SK-MEL-5 (cell line): ENCODE data around the gene ILF2. TPM values are rescaled to one million over a fixed set of nuclear protein-coding genes. Genes with fewer than 3 reads are reported as not detected.
A peak's percentile ranks its signal among the peaks of the same experiment; 100 is the strongest.

Source experiments
- DNase-seq: peaks from one replicate; pipeline ENCODE4 v3.0.0-alpha.2; 2016; ENCODE audit warnings: low read depth, low spot score
- in situ Hi-C: cut with HindIII; loops from 2 replicates; pipeline ENCODE4 v1.10.0; 2016; ENCODE audit warnings: low sequenced_read_pairs, high pct_unique_total_duplicates, low pct_unique_long_range_greater_than_20kb
- total RNA-seq: library from RNA; depleted of rRNA; stranded (reverse); fragments of >200 nt; shearing (Covaris generic); gene quantifications from 2 replicates; pipeline ENCODE4 v1.2.3, GENCODE V29; 2014

Gene ILF2
- total RNA-seq, 1 experiment from 2014 or later, result 415 TPM

DNA sequence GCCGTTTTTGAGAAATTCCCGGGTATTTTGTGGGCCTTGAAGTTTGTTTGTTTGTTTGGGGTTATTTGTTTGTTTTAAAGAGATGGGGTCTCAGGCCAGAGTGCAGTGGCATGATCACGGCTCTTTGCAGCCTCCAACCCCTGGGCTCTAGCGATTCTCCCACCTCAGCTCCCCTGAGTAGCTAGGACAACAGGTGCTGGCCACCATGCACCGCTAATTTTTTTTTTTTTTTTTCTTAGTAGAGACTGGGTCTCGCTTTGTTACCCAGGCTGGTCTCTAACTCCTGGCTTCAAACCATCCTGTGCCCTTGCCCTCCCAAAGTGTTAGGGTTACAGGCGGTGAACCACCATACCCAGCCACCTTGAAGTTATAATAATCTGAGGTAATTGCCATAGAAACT, 34.9 kb downstream of the ILF2 start:
- DNase-seq, result no peak
- in situ Hi-C loops, result no loop called here

DNA sequence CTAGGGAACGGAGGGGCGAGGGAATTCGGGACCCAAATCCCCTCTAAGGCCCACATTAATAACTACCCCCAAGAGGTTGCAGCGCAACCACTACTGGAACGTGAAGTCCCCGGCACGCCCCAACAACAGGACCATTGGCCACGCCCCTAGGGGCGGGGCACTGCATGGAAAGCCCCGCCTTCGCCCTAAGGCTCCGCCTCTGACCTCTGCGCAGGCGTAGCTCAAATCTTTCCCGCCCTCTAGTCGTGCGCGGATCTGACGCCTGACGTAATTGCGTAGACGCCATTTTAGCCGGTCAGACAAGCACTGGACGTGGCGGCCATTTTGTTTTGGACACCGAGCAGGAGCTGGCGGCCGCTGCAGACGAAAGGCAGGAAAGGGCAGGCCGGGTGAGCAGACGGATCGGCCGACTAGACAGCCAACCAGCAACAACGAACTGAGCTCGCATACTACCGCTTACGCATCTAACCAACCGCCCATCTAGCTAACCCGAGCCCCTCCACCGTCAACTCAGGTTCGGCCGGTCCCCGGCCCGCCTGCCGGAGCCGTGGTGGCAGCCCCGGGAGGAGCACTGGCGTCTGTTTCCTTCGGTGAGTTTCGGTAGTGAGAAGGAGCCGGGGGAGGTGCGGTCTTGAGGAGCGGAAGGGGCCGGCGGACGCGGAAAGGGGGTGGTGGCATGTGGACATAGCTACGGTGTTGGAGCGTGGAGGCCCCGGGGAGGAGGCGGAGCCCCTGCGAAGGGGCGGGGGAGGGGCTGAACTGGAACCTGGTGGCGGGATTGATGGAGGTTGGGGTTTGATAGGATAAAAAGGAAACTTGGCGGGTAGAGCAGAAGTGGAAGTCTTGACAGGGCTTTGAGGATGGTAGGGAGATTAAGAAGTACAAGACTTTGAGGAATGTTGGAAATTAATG, 36.8 kb downstream of the ILF2 start, which contains the start of gene CHTOP:
CHTOP (plus strand) TSS at position 313 of the 912 bp plus-strand sequence. CDS start 2,523 bp downstream, outside the sequence.
- in situ Hi-C loops, result no loop called here
- peak; percentile 100 for DNase-seq

DNA sequence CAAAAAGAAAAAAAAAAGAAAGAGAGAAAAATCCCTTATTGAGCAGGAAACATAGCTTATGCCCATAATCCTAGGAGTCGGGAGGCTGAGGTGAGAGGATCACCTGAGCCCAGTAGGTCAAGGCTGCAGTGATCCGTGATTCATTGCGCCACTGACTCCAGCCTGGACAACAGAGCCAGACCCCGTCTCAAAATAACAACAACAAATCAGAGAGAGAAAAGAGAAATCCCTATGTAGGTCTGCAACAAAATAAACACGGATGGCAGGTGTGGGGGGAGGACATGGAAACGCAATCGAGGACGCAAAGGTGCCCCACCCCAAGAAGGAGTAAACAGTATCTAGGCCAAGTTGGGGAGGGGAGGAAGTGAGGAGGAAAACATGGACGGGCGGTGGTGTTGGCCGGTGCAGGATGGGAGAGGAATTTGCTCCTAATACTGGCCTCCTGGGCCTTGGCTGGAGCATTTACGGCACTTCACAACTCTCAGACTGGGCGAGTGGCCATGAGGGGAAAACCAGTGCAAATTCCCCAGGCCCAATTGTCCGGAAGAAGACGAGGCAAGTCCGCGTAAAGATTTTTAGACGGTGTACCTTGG, 37.5 kb downstream of the ILF2 start:
- no peak for DNase-seq
- in situ Hi-C loops, result no loop called here

DNA sequence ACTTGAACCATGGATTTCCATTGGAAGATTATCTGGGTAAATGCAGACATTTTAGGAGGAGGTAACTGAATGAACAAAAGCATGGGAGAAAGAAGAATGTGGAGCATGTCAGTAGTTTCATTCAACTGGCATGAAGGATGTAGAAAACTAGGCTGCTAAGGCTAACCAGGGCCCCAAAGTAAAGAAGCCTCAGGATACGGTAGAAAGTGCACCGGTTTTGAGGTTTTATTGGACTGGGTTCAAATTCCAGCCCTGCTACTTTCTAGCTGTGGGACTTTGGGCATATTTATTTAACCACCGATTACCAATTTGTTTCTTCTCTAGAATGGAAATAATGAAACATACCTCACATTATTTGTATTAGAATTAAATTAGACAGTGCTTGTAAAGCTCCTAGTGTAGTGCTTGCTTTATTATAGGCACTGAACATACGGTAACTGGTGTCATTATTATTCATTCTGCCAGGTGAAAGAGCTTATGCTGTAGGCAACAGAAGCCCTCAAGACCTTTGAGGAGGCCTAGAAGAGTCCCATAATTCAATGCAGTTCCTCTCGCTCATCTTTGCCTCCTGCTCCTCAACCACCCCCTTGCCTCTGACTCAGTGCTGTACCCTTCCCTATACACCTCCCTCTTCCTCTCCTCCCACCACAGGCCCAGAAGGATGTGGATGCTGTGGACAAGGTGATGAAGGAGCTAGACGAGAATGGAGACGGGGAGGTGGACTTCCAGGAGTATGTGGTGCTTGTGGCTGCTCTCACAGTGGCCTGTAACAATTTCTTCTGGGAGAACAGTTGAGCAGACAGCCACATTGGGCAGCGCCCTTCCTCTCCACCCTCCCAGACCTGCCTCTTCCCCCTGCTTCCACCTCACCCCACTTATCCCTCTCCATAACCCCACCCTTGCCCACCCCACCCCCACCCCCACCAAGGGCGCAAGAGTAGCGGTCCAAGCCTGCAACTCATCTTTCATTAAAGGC, 39.5 kb downstream of the ILF2 start:
- in situ Hi-C loops, result no loop called here
- DNase-seq, result no peak

DNA sequence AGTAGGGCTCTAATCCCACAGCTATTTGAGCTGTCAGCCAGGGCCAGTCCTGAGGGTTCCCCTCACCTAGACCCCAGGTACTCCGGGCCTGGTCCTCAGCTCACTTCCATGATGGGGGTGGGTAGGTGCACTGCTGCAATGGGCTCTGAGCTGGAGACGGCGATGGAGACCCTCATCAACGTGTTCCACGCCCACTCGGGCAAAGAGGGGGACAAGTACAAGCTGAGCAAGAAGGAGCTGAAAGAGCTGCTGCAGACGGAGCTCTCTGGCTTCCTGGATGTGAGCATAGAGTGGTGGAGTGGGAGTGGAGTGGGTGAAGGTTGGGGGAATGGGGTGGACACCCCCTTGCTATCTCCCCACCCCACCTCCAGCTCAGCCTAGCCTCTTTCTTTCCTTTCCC, 40.4 kb downstream of the ILF2 start:
- in situ Hi-C loops, result no loop called here

DNA sequence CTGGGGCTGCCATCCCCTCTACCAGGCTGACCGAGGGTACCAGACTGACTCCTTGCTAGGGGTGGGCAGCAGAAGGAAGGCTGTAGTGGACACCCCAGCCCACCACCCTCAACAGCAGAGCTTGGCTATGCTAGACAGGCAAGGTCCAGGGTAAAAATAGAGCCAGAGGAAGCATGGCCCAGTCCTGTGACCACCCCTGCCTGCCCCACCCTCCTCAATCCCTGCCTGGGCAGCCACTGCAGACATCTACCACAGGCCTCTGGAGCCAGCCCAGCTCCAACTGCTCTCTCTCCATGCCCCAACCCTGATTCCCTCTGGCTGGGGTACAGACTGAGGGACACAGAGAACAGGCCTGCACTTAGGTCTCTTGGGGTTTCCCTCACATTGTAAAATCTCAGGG, 40.8 kb downstream of the ILF2 start:
- in situ Hi-C loops, result no loop called here
- DNase-seq, result peak; percentile 45

More for the DNA sequence above, 40.4 kb downstream of the ILF2 start:
- DNase-seq, result no peak

DNA sequence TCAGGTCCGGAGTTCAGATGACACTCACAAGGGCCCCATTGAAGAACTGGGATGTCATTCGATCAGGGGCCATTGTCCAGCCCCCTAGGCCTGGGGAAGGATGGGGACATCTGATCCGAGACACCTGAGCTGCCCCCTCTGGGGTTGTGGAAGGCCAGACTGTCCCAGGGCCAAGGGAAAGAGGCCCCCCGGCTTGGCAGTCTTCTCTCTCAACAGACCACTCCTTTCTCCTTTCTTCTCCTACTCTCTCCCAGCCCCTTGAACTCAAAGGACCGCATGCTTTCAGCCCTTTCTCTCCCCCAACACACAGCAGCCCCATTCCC, 41.5 kb downstream of the ILF2 start:
- DNase-seq, result no peak
- in situ Hi-C loops, result no loop called here

DNA sequence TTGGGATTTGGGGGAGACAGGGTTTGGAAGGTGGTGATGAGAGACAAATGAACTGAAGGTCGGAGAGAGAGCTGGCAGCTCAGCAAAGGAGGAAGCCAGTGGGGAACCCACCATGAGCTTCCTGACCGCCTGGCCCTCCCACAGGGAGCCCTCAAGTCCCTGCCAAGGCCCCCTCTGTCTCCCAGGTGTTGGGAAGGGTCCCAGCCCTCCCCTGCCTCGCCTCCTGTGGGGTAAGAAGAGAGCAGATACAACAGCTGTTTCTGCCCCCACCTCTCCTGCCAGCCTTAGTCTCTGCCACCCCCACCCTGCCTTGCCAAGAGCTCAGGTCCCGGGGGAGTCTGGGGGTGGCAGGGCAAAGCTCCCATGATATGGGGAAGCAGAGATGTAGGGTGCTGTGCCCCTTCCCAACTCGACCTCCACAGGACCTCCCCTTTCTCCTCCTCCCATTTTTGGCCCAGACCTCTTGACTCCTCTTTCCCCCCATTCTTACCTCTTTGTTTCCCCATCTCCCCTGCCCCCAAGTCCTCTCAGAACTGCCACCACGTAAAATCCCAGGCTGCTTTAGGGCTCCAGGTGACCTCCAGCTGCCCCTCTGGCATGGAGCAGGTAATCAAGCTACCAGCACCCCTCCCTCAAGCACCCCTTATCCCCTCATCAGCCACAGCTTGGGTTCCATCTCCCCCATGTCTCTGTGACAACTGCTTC, 42.0 kb downstream of the ILF2 start:
- in situ Hi-C loops, result no loop called here
- DNase-seq, result no peak

DNA sequence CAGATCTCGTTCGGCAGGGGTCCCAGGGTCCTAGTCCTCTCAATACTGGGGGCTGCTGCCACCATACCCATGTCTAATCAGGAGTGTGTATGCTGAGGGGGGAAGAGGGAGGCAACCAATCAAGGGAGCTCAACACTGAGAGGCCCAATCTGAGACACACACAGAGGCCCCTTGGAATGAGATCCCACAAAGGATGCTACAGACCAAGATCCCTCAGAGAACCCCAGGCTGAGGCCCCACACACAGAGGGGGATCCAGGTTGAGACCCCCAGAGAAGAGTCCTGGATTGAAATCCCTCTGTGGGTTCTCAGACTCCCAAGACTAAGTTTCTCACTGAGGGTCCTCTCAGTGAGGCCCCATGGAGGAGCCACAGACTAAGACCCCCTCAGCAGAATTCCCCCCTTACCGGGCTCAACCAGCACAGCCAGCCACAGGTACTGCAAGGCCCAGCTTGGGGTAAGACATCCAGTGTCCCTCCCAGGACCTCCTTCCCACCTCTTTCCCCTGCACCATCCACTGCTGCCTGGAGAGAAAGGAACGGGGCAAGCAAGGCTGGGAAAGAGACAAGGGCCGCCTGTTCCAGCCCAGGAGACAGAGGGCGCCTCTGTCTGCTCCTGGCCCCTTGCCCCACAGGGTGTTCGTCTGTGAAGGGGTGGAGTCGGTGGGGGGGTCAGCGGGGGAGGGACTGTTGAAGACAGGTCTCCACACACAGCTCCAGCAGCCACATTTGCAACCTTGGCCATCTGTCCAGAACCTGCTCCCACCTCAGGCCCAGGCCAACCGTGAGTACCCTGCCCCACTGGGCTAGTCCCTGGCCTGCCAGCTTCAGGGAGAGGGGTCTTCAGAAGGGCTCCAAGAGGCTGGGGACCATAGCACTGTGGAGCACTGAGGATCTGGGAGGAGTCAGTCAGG, 42.8 kb downstream of the ILF2 start, which contains the start of gene S100A1:
S100A1 (plus strand) TSS at position 720 of the 912 bp plus-strand sequence. CDS start 2,088 bp downstream, outside the sequence.
- in situ Hi-C loops, result no loop called here
- peak; percentile 97 for DNase-seq

DNA sequence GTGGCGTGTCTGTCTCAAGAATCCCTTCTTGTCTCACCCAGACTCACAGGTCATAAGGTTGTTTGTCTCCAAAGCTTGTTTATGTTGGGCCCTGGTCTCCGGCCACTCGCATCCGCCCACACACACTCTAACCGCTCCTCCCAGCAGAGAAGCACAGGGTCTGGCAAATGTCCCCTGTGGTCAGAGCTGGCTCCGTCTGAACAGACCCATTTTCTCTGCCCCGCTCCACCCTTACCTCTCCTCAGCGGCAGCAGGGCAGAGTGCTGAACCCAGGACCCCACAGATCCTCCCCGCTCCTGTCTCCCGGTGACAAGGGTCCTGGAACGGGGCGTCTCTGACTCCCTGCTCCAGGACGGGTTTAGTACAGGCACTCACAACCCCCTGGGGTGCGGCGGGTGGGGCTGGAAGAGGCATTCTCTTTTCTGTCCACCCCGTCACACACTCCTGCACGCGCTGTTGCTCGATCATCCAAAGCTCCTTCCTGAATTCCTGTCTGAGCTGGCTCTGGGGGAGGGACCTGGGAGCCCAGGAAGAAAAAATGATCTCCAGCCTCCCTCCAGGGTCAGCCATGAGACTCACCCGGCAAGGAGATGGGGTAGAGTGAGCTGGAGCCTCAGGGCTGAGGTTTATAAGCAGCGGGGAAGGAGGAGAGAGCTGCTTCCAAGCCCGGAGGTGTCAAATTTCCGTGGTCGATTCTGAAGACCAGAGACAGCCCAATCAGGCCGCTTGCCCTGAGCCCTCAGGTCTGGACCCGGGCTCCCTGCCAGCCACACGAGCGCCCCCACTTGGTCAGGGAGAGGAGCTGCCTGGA, 43.7 kb downstream of the ILF2 start, which contains the start of gene S100A13:
S100A13 (minus strand) TSS at position 602 of the 811 bp plus-strand sequence. CDS start 1,033 bp downstream, outside the sequence.
- in situ Hi-C loops, result no loop called here
- DNase-seq, result peak; percentile 95

DNA sequence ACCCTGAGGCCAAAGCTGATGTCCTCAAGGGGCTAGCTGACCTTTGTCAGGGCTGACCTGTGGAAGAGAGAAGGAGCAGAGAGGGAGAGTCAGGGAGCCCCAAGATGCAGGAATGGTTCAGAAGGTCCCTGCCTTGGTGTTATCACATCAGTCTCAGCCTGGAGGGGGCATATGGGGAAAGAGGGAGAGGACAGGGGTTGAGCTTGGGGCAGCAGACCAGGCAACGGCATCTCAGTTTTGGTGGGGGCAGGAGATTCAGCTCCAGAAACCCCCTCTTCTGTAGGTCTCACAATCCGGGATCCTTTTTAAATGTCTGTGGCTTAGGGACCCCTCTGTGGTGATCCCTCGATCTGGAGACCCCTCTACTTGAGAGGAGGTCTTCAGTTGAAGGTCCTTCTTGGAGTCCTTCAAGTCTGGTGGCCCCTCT, 44.3 kb downstream of the ILF2 start:
- no peak for DNase-seq
- in situ Hi-C loops, result no loop called here

DNA sequence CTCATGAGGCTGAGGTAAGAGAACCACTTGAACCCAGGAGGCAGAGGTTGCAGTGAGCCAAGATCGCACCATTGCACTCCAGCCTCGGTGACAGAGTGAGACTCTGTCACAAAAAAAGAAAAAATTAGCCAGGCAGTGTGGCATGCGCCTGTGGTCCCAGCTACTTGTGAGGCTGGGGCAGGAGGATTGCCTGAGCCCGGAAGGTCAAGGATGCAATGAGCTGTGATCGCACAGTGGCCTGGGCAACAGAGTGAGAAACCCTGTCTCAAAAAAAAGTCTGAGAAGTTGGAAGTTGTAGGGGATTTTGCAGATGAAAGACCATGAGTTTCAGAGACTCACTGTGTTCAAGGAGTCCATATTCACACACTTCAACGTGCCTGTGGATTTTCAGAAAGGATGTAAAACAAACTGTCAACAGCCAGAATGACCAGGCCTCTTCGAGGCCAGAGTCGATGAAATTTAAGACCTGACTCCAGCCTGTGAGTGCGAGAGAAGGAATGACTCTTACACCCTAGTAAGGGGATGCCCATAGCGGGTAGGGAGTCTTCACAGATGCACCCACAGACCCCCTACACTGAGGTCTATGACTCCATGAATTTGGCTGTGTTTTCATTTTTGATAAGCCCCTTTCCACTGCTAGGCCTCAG, 45.7 kb downstream of the ILF2 start:
- in situ Hi-C loops, result no loop called here
- no peak for DNase-seq

DNA sequence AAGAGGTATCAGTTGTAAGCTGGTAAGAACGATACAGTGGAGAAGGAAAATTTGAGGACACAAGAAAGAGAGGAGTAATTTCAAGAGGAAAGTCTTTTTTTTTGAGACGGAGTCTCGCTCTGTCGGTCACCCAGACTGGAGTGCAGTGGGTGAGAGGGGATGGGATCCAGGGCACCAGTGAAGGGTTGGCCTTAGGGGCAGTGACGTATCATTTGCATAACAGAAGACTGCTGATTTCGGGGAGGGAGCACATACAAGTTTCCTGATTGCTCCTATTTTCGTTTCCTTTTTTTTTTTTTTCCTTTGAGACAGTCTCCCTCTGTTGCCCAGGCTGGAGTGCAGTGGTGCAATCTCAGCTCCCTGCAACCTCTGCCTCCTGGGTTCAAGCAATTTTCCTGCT, 47.7 kb downstream of the ILF2 start:
- DNase-seq, result no peak
- in situ Hi-C loops, result no loop called here

DNA sequence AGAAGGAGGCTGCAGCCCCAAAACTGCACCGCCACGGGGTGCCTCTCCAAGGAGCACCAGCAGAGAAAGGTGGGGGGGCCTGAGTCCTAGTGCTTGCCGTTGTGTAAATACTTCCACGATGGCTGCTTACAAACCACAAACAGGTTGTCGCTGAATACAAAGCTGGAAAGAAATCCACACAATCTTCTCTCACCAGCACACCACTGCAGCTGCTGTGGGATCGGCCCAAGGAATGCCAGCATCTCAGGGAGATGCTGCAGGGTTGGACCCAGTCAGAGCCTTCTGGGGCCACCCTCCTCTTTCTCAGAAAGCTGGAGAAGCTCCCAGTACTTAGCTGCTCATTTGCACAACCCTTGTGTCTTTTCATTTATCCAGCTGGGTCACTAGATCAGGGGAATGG, 51.6 kb downstream of the ILF2 start:
- in situ Hi-C loops, result no loop called here
- no peak for DNase-seq

DNA sequence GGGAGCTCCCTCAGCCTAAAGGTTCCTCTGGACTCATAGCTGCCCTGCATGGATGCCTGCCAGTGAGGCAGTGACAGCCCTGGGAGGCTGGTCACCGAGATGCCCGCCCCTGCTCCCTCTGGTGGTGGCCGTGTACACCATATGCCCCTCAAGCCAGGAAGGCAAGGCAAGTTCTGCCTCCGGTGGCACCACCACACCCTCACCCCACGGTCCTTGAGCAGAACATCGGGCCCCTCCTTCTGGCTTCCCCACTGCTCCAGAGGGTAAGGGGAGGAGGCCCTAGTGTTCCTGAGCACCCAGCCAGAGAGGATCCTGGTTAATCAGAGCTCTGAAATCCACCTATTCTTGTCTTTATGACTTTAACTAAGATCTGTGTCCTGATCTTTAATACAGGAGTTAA, 53.1 kb downstream of the ILF2 start:
- DNase-seq, result no peak
- in situ Hi-C loops, result no loop called here
